GM21360 (cell line): Measurements from ENCODE around the gene DUS3L.
"Not testable (repeated sequence)": the region's sequence is repeated elsewhere in the genome, so short reads cannot be mapped to it uniquely, and the experiment has no call there.

Source experiments
- ATAC-seq: cut with Tn5 transposase; IDR thresholded peaks from one replicate; pipeline ENCODE4 v1.9.1; 2021; ENCODE audit warnings: mild to moderate bottlenecking, moderate library complexity; ENCODE audit not compliant: unreplicated experiment

Gene DUS3L

GRCh38 chr19:5778402-5778801 is 12.6 kb downstream of the DUS3L start:
- no peak for ATAC-seq

GRCh38 chr19:5775668-5776309 is 15.2 kb downstream of the DUS3L start:
- no peak for ATAC-seq

GRCh38 chr19:5774921-5775320 is 16.0 kb downstream of the DUS3L start:
- no peak for ATAC-seq

GRCh38 chr19:5773276-5773675 is 17.7 kb downstream of the DUS3L start:
- ATAC-seq, result no peak

- no peak for ATAC-seq
Measured at GRCh38 chr19:5772416-5772815, 18.5 kb downstream of the DUS3L start.

- ATAC-seq, result no peak
Measured at GRCh38 chr19:5767949-5768348, 23.0 kb downstream of the DUS3L start.

GRCh38 chr19:5765220-5765619 is 25.7 kb downstream of the DUS3L start:
- no peak for ATAC-seq

- ATAC-seq, result no peak
Measured at GRCh38 chr19:5762608-5763217, 28.2 kb downstream of the DUS3L start.

- ATAC-seq, result no peak
Measured at GRCh38 chr19:5753743-5754142, 37.2 kb downstream of the DUS3L start.

- no peak for ATAC-seq
Measured at GRCh38 chr19:5751709-5752108, 39.3 kb downstream of the DUS3L start.

GRCh38 chr19:5749505-5749904 is 41.5 kb downstream of the DUS3L start:
- ATAC-seq, result no peak

- ATAC-seq, result not testable (repeated sequence)
Measured at GRCh38 chr19:5748920-5749319, 42.0 kb downstream of the DUS3L start.

- ATAC-seq, result not testable (repeated sequence)
Measured at GRCh38 chr19:5744999-5745398, 46.0 kb downstream of the DUS3L start.

GRCh38 chr19:5743630-5744029 is 47.3 kb downstream of the DUS3L start:
- no peak for ATAC-seq

- ATAC-seq, result no peak
Measured at GRCh38 chr19:5742051-5742450, 48.9 kb downstream of the DUS3L start.

GRCh38 chr19:5738423-5738822 is 52.5 kb downstream of the DUS3L start:
- ATAC-seq, result no peak
